WTC11 (cell line): ENCODE results near the gene KLHDC4. TPM values are rescaled to one million over a fixed set of nuclear protein-coding genes. Genes with fewer than 3 reads are reported as not detected.

ENCODE experiments used
- ATAC-seq: fragments of 200-7000 bp; cut with Tn5 transposase; 2 replicates; pipeline ENCODE4 v1.10.0; 2021; ENCODE audit warnings: mild to moderate bottlenecking, moderate library complexity
- CTCF ChIA-PET: fragments of 300-600 bp; sonication (Branson Sonifier 250); formaldehyde crosslinking; loops from one replicate; lab custom pipeline; 2021; ENCODE audit warnings: antibody characterized with exemption; lab: Charles Lee
- POLR2A ChIA-PET: fragments of 350-600 bp; sonication (Branson Sonifier 250); formaldehyde crosslinking; loops from one replicate; lab custom pipeline; 2021; ENCODE audit warnings: antibody characterized with exemption; lab: Charles Lee
- DNase-seq: peaks from one replicate; pipeline ENCODE4 v3.0.0; 2021; ENCODE audit warnings: low spot score
- H3K27ac Mint-ChIP-seq: 2 replicates; pipeline ENCODE4 v1.8.0; 2021; ENCODE audit warnings: mixed read lengths
- H3K27me3 Mint-ChIP-seq: 2 replicates; pipeline ENCODE4 v1.8.0; 2021; ENCODE audit warnings: low read depth, mild to moderate bottlenecking, moderate library complexity, mixed read lengths
- H3K36me3 Mint-ChIP-seq: 2 replicates; pipeline ENCODE4 v1.8.0; 2021; ENCODE audit warnings: mixed read lengths
- H3K4me1 Mint-ChIP-seq: 2 replicates; pipeline ENCODE4 v1.8.0; 2022; ENCODE audit warnings: mixed read lengths
- H3K4me3 Mint-ChIP-seq: 2 replicates; pipeline ENCODE4 v1.8.0; 2021; ENCODE audit warnings: mild to moderate bottlenecking, moderate library complexity, mixed read lengths
- H3K9me3 Mint-ChIP-seq: 2 replicates; pipeline ENCODE4 v1.8.0; 2021; ENCODE audit warnings: mixed read lengths
- CBFB ChIP-seq: sonication (generic); formaldehyde crosslinking; IDR thresholded peaks from 2 replicates; pipeline ENCODE4 v1.8.1; 2022; ENCODE audit warnings: mild to moderate bottlenecking, low read depth, missing genetic modification reagents
- ETV6 ChIP-seq: sonication (generic); formaldehyde crosslinking; IDR thresholded peaks from 2 replicates; pipeline ENCODE4 v1.8.1; 2022; ENCODE audit warnings: mild to moderate bottlenecking, missing genetic modification reagents
- FOXJ3 ChIP-seq: sonication (generic); formaldehyde crosslinking; IDR thresholded peaks from 2 replicates; pipeline ENCODE4 v1.9.0; 2021; ENCODE audit warnings: missing genetic modification reagents, mild to moderate bottlenecking, borderline replicate concordance
- FOXK1 ChIP-seq: sonication (generic); formaldehyde crosslinking; IDR thresholded peaks from 2 replicates; pipeline ENCODE4 v1.8.0; 2022; ENCODE audit warnings: mild to moderate bottlenecking, moderate library complexity, missing genetic modification reagents
- GABPB1 ChIP-seq: sonication (generic); formaldehyde crosslinking; IDR thresholded peaks from 2 replicates; pipeline ENCODE4 v1.8.1; 2023; ENCODE audit warnings: mild to moderate bottlenecking, missing genetic modification reagents
- GTF2I ChIP-seq: fragments of 250-450 bp; sonication (Bioruptor Pico); conservative IDR thresholded peaks from 2 replicates; pipeline ENCODE4 v1.4.0; 2021; ENCODE audit warnings: mild to moderate bottlenecking
- HMGA2 ChIP-seq: fragments of 250-450 bp; sonication (Bioruptor Pico); IDR thresholded peaks from 2 replicates; pipeline ENCODE4 v1.4.0; 2021; ENCODE audit warnings: mild to moderate bottlenecking, moderate library complexity
- KAT7 ChIP-seq: sonication (generic); formaldehyde crosslinking; IDR thresholded peaks from 2 replicates; pipeline ENCODE4 v1.8.1; 2023; ENCODE audit warnings: missing genetic modification reagents, mild to moderate bottlenecking, borderline replicate concordance
- MYBL2 ChIP-seq: sonication (generic); formaldehyde crosslinking; IDR thresholded peaks from 2 replicates; pipeline ENCODE4 v1.8.1; 2023; ENCODE audit warnings: mild to moderate bottlenecking, moderate library complexity, missing genetic modification reagents
- NFATC4 ChIP-seq: fragments of 250-450 bp; sonication (Bioruptor Pico); IDR thresholded peaks from 2 replicates; pipeline ENCODE4 v1.9.0; 2021; ENCODE audit warnings: mild to moderate bottlenecking
- SMAD3 ChIP-seq: sonication (generic); formaldehyde crosslinking; IDR thresholded peaks from 2 replicates; pipeline ENCODE4 v1.8.0; 2022; ENCODE audit warnings: missing genetic modification reagents, mild to moderate bottlenecking, borderline replicate concordance
- SOX15 ChIP-seq: fragments of 250-450 bp; sonication (Bioruptor Pico); IDR thresholded peaks from 2 replicates; pipeline ENCODE4 v1.9.0; 2021; ENCODE audit warnings: mild to moderate bottlenecking
- SP1 ChIP-seq: sonication (generic); formaldehyde crosslinking; conservative IDR thresholded peaks from 2 replicates; pipeline ENCODE4 v1.8.1; 2022; ENCODE audit warnings: missing genetic modification reagents
- TEAD1 ChIP-seq: sonication (generic); formaldehyde crosslinking; IDR thresholded peaks from 2 replicates; pipeline ENCODE4 v1.8.0; 2022; ENCODE audit warnings: mild to moderate bottlenecking, missing genetic modification reagents
- ZBTB21 ChIP-seq: sonication (generic); formaldehyde crosslinking; IDR thresholded peaks from 2 replicates; pipeline ENCODE4 v1.8.1; 2023; ENCODE audit warnings: mild to moderate bottlenecking, missing genetic modification reagents, borderline replicate concordance
- ZNF232 ChIP-seq: sonication (generic); formaldehyde crosslinking; IDR thresholded peaks from 2 replicates; pipeline ENCODE4 v1.8.0; 2022; ENCODE audit warnings: mild to moderate bottlenecking, missing genetic modification reagents
- ZNF423 ChIP-seq: fragments of 250-450 bp; sonication (Bioruptor Pico); IDR thresholded peaks from 2 replicates; pipeline ENCODE4 v2.1.2; 2022; ENCODE audit warnings: mild to moderate bottlenecking, moderate library complexity
- total RNA-seq: library from RNA; stranded (reverse); gene quantifications from 3 replicates; pipeline ENCODE4 v1.2.3, GENCODE V29; 2021
- TF ChIP-seq, protein P1 (sequence below): sonication (generic); formaldehyde crosslinking; IDR thresholded peaks from 2 replicates; pipeline ENCODE4 v1.8.1; 2022; ENCODE audit warnings: mild to moderate bottlenecking, missing genetic modification reagents, moderate library complexity, borderline replicate concordance
- TF ChIP-seq, protein P2 (sequence below): sonication (generic); formaldehyde crosslinking; conservative IDR thresholded peaks from 2 replicates; pipeline ENCODE4 v1.8.1; 2023; ENCODE audit warnings: mild to moderate bottlenecking, low read depth, missing genetic modification reagents, moderate library complexity
- TF ChIP-seq, protein P3 (sequence below): sonication (generic); formaldehyde crosslinking; IDR thresholded peaks from 2 replicates; pipeline ENCODE4 v1.8.0; 2022; ENCODE audit warnings: mild to moderate bottlenecking, missing genetic modification reagents
- TF ChIP-seq, protein P4 (sequence below): fragments of 200-600 bp; IDR thresholded peaks from 2 replicates; pipeline ENCODE4 v1.8.0; 2022; ENCODE audit warnings: antibody characterized with exemption
- TF ChIP-seq, protein P5 (sequence below): fragments of 250-450 bp; sonication (Bioruptor Pico); IDR thresholded peaks from 2 replicates; pipeline ENCODE4 v2.1.2; 2022; ENCODE audit warnings: mild to moderate bottlenecking, moderate library complexity

Gene KLHDC4
- total RNA-seq, 1 experiment from 2014 or later = 63.6 TPM

DNA sequence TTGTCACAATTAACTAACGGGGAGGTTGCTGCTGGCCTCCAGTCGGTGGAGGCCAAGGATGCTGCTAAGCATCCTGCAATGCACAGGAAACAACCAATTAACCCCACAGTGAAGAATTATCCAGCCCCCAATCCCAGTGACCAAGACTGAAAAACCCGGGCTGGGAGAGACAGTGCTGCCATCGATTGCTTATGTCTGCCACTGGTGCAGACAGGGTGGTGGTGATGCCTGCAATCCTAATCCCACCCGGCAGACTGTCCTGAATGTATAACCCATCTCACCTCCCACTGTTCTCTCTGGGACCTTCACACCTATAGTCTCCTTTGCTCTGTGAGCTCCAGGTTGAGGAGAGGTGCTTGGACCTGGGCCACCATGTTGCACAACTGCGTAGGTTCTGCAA is 42.3 kb upstream of the KLHDC4 start (continued):
- TF ChIP-seq, protein P1, sequence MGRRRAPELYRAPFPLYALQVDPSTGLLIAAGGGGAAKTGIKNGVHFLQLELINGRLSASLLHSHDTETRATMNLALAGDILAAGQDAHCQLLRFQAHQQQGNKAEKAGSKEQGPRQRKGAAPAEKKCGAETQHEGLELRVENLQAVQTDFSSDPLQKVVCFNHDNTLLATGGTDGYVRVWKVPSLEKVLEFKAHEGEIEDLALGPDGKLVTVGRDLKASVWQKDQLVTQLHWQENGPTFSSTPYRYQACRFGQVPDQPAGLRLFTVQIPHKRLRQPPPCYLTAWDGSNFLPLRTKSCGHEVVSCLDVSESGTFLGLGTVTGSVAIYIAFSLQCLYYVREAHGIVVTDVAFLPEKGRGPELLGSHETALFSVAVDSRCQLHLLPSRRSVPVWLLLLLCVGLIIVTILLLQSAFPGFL (CRISPR knock-in tag) = no peak
- TF ChIP-seq CBFB (CRISPR knock-in tag) (no peak), SOX15 (CRISPR knock-in tag) (no peak), NFATC4 (CRISPR knock-in tag) (no peak), ZNF423 (CRISPR knock-in tag) (no peak), HMGA2 (CRISPR knock-in tag) (no peak)
- TF ChIP-seq, protein P2, sequence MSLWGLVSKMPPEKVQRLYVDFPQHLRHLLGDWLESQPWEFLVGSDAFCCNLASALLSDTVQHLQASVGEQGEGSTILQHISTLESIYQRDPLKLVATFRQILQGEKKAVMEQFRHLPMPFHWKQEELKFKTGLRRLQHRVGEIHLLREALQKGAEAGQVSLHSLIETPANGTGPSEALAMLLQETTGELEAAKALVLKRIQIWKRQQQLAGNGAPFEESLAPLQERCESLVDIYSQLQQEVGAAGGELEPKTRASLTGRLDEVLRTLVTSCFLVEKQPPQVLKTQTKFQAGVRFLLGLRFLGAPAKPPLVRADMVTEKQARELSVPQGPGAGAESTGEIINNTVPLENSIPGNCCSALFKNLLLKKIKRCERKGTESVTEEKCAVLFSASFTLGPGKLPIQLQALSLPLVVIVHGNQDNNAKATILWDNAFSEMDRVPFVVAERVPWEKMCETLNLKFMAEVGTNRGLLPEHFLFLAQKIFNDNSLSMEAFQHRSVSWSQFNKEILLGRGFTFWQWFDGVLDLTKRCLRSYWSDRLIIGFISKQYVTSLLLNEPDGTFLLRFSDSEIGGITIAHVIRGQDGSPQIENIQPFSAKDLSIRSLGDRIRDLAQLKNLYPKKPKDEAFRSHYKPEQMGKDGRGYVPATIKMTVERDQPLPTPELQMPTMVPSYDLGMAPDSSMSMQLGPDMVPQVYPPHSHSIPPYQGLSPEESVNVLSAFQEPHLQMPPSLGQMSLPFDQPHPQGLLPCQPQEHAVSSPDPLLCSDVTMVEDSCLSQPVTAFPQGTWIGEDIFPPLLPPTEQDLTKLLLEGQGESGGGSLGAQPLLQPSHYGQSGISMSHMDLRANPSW (CRISPR knock-in tag) = no peak

DNA sequence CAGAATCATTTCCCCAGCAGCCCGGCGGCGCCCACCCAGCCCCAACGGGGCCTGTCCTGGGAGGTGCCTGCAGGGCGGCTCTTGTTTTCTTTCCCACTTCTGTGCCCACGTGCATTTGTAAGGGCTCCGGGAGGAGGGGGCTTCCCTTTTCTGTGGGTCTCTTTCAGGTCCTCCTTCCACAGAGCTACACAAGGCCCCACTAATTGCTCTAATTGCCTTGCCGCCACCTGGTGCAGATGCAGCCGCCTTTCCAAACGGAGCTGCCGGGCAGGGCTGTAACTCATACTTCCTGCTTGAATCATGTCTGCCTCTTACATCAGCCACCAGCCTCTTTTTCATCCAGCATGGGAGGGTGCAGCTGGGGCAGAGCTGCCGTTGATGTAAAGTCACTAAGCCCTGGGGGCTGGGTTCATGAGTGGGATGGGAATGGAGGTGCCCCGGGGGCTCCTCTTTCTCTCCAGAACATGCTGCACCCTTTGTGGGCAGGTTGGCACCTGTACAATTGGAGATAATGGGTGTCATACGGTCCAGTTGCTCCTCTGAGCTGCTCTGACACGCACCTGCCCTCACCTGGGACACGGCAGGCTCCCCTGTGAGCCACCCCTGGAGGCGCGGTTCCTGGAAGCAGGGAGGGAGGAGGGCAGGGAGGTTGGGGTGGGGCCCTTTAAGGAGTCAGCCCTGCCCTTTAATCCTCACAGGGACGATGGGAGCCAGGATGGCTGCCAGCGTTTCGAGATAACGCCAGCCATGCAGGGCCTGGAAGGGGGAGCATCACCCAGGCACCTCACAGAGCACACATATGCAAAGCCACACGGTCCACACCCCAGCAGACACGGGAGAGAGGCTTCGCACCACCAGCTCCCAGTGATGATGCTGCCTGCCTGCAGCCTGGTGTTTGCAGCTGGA is 41.1 kb upstream of the KLHDC4 start:
- ChIA-PET CTCF (interaction anchor here (0.7 to 1.6 kb wide), 4 partner anchors 16 to 43 kb away, joined by 3 to 6 read pairs (median 4); no protein-coding TSS in a partner anchor), POLR2A (interaction anchor here (1.0 to 1.3 kb wide), 3 partner anchors 16 to 28 kb away, joined by 3 to 5 read pairs (median 3); no protein-coding TSS in a partner anchor)
- H3K4me3 Mint-ChIP-seq = no peak overlapping the region
- ATAC-seq = peak; percentile 31
- TF ChIP-seq, protein P3, sequence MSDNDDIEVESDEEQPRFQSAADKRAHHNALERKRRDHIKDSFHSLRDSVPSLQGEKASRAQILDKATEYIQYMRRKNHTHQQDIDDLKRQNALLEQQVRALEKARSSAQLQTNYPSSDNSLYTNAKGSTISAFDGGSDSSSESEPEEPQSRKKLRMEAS = peak; percentile 15
- TF ChIP-seq TEAD1 (CRISPR knock-in tag) (no peak), GABPB1 (CRISPR knock-in tag) (peak; percentile 99), FOXJ3 (CRISPR knock-in tag) (no peak)
- TF ChIP-seq, all 79 proteins: peak for 2
- no peak for DNase-seq
- H3K4me1 Mint-ChIP-seq = peaks cover 4% of the 10 kb centered on the region; the same call in 1 of the 2 replicates
- no peaks in the 10 kb centered on the region for H3K27me3 Mint-ChIP-seq
- H3K27ac Mint-ChIP-seq = no peak overlapping the region
- H3K9me3 Mint-ChIP-seq = no peaks in the 10 kb centered on the region
- H3K36me3 Mint-ChIP-seq = no peaks in the 10 kb centered on the region

DNA sequence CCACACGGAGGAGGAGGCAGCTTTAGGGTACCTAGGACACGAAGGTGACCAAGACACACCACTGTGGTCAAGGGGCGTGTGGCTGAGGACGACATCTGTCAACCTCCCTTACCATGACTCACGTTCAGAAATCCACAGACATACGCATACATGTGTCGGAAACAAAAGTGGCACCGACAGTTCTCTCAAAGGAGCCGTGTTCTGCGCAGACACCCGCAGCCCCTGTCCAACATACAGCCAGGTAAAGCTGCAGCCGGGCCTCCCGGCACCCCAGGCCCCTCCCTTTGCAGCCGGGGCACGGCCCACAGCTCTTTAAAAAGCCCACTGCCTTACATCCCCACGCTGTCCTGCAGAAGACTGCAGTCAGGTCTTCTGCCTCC is 40.5 kb upstream of the KLHDC4 start:
- ATAC-seq (no peak), DNase-seq (no peak)
- CTCF ChIA-PET = interaction anchor here (0.5 to 1.6 kb wide), 4 partner anchors 15 to 44 kb away, joined by 4 to 6 read pairs (median 4); no protein-coding TSS in a partner anchor
- no peak overlapping the region for H3K4me3 Mint-ChIP-seq
- H3K36me3 Mint-ChIP-seq = no peaks in the 10 kb centered on the region
- no peak for TF ChIP-seq ZNF423 (CRISPR knock-in tag)
- TF ChIP-seq HMGA2 (CRISPR knock-in tag) = no peak
- no peak for TF ChIP-seq FOXK1 (CRISPR knock-in tag)
- no peak for TF ChIP-seq ETV6 (CRISPR knock-in tag)
- TF ChIP-seq, protein P4, sequence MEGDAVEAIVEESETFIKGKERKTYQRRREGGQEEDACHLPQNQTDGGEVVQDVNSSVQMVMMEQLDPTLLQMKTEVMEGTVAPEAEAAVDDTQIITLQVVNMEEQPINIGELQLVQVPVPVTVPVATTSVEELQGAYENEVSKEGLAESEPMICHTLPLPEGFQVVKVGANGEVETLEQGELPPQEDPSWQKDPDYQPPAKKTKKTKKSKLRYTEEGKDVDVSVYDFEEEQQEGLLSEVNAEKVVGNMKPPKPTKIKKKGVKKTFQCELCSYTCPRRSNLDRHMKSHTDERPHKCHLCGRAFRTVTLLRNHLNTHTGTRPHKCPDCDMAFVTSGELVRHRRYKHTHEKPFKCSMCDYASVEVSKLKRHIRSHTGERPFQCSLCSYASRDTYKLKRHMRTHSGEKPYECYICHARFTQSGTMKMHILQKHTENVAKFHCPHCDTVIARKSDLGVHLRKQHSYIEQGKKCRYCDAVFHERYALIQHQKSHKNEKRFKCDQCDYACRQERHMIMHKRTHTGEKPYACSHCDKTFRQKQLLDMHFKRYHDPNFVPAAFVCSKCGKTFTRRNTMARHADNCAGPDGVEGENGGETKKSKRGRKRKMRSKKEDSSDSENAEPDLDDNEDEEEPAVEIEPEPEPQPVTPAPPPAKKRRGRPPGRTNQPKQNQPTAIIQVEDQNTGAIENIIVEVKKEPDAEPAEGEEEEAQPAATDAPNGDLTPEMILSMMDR = no peak
- TF ChIP-seq ZNF232 = no peak
- TF ChIP-seq MYBL2 = no peak
- TF ChIP-seq SP1 = no peak
- TF ChIP-seq SMAD3 (CRISPR knock-in tag) = no peak
- no peak for TF ChIP-seq GTF2I (CRISPR knock-in tag)
- TF ChIP-seq ZBTB21 (CRISPR knock-in tag) = no peak
- no peak for TF ChIP-seq KAT7 (CRISPR knock-in tag)
- no peak for TF ChIP-seq SOX15 (CRISPR knock-in tag)
- TF ChIP-seq, protein P5, sequence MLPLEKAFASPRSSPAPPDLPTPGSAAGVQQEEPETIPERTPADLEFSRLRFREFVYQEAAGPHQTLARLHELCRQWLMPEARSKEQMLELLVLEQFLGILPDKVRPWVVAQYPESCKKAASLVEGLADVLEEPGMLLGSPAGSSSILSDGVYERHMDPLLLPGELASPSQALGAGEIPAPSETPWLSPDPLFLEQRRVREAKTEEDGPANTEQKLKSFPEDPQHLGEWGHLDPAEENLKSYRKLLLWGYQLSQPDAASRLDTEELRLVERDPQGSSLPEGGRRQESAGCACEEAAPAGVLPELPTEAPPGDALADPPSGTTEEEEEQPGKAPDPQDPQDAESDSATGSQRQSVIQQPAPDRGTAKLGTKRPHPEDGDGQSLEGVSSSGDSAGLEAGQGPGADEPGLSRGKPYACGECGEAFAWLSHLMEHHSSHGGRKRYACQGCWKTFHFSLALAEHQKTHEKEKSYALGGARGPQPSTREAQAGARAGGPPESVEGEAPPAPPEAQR (CRISPR knock-in tag) = no peak
- H3K9me3 Mint-ChIP-seq = no peaks in the 10 kb centered on the region
- H3K27me3 Mint-ChIP-seq = no peaks in the 10 kb centered on the region
- POLR2A ChIA-PET = interaction anchor here (0.5 to 1.3 kb wide), 4 partner anchors 16 to 27 kb away, joined by 3 to 5 read pairs (median 3); no protein-coding TSS in a partner anchor
- peaks cover 4% of the 10 kb centered on the region; the same call in 1 of the 2 replicates for H3K4me1 Mint-ChIP-seq
- H3K27ac Mint-ChIP-seq = no peak overlapping the region
